ENCODE results near the gene DSCAM. TPM values are rescaled to one million over a fixed set of nuclear protein-coding genes. Genes with fewer than 3 reads are reported as not detected.

DSCAM gene
- total RNA-seq, 4 donors from 2014 or later, result under 0.01 to 0.44 TPM; not detected in 2

DNA sequence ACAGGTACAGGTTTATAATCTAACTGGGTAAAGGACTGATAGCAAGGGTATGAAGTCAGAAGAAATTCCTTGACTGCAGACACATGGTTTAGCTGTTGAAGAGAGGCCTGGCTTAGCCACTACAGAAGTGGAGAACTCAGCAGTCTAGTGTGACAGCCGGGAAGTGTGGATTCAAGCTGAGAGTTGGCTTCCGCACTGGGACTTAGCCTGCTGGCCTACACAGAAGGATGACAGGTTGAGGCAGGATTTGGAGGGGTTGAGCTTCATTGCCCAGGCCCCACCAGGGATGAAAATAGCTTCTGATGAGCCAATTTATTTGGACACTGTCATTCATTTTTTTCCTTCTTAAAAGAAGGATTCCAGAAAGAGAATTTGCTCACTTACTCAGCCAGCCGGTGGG, 695.3 kb downstream of the DSCAM start:
- TF ChIP-seq, protein P1, sequence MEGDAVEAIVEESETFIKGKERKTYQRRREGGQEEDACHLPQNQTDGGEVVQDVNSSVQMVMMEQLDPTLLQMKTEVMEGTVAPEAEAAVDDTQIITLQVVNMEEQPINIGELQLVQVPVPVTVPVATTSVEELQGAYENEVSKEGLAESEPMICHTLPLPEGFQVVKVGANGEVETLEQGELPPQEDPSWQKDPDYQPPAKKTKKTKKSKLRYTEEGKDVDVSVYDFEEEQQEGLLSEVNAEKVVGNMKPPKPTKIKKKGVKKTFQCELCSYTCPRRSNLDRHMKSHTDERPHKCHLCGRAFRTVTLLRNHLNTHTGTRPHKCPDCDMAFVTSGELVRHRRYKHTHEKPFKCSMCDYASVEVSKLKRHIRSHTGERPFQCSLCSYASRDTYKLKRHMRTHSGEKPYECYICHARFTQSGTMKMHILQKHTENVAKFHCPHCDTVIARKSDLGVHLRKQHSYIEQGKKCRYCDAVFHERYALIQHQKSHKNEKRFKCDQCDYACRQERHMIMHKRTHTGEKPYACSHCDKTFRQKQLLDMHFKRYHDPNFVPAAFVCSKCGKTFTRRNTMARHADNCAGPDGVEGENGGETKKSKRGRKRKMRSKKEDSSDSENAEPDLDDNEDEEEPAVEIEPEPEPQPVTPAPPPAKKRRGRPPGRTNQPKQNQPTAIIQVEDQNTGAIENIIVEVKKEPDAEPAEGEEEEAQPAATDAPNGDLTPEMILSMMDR (IDR thresholded peaks at IDR 0.05), result no peak
- TF ChIP-seq POLR2A (IDR thresholded peaks at IDR 0.05) (no peak), EP300 (IDR thresholded peaks at IDR 0.05) (no peak)
- Histone ChIP-seq H3K36me3 (no peaks in the 10 kb centered on the region), H3K4me3 (no peak overlapping the region)

GRCh38 chr21:40146216-40146837, 700.6 kb downstream of the DSCAM start:
- H3K27me3 ChIP-seq, result no peaks in the 10 kb centered on the region
- DNase-seq (ENCODE audit: low spot score in 2 of 2), result no peak
- 56 to 59% methylated on average over 10 of the region's 10 CpGs for WGBS, 2 donors
- H3K9me3 ChIP-seq, result no peaks in the 10 kb centered on the region
- H3K27ac ChIP-seq, result no peak overlapping the region
- H3K4me3 ChIP-seq, result no peak overlapping the region
- no peak for TF ChIP-seq EP300 (IDR thresholded peaks at IDR 0.05)
- TF ChIP-seq, protein P1 (IDR thresholded peaks at IDR 0.05), result no peak
- no peak for TF ChIP-seq POLR2A (IDR thresholded peaks at IDR 0.05)
- no peaks in the 10 kb centered on the region for H3K4me1 ChIP-seq
- no peaks in the 10 kb centered on the region for H3K36me3 ChIP-seq

More for the DNA sequence above, 695.3 kb downstream of the DSCAM start:
- DNase-seq (ENCODE audit: low spot score in 2 of 2), result no peak
- Histone ChIP-seq H3K27me3 (no peaks in the 10 kb centered on the region), H3K4me1 (peaks cover 0 to 4% (median 0%) of the 10 kb centered on the region in 4 donors), H3K27ac (no peak overlapping the region), H3K9me3 (no peaks in the 10 kb centered on the region)
- WGBS, 2 donors, result 89 to 92% methylated on average over 3 of the region's 3 CpGs

DNA sequence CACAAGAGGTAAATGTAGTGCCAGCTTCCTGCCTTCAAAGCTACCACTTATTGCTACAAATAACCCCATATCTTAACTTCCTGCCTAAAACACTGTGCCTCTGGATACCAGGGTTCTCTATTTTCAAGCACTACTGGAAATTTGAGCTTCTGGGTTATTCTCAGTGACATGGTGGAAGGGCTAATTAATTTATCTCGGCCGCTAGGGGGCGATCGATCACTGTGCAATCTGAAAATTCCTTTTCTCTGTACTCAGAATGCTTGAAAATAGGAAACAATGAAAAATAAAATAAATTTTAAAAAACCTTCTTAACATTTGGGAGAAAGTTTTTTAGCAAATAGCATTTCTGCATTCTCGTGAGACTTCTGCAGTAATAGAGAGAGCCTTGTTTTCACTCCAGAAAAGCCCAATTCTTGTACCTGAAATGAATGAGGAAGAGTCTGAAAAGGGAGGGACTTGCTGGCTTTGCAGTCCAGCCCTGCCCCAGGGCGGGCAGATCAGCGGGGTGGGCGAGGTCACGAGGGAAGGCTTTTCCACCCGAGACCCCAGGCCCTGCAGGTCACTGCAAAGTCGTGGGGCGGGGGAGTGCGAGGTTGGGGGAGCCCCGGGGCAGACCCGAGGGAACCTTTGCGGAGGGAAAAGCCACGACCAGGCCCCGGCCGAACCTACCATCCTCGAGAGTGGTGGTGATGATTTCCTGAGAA, 703.0 kb downstream of the DSCAM start:
- Histone ChIP-seq H3K9me3 (no peaks in the 10 kb centered on the region), H3K27me3 (no peaks in the 10 kb centered on the region), H3K4me1 (no peaks in the 10 kb centered on the region), H3K4me3 (no peak overlapping the region), H3K27ac (no peak overlapping the region), H3K36me3 (no peaks in the 10 kb centered on the region)
- TF ChIP-seq, protein P1 (IDR thresholded peaks at IDR 0.05), result peak; percentile 49 to 79 (median 66)
- TF ChIP-seq EP300 (IDR thresholded peaks at IDR 0.05) (no peak), POLR2A (IDR thresholded peaks at IDR 0.05) (no peak)
- WGBS, 2 donors, result 18 to 28% methylated on average over 15 to 20 of the region's 20 CpGs
- DNase-seq (ENCODE audit: low spot score in 2 of 2), result peak; percentile 53 to 69

DNA sequence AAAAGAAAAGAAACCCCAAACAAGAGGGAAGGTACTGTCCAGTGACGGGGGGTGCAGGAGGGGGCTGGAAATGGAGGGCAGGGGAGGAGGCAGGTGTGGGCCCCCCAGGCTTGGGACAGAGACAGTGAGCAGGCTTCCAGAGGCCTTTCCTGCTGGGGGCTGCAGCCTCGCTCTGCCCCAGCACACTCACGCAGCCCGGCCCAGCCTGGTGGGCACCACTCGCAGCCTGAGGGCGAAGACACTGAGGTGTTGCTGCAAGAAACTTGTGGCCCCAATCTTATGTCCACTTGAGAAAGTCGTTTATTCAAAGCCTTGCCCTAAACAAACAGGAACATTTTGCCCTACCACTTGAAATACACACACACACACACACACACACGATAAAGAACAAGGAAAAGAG, 705.3 kb downstream of the DSCAM start:
- TF ChIP-seq POLR2A (IDR thresholded peaks at IDR 0.05) (no peak), EP300 (IDR thresholded peaks at IDR 0.05) (no peak)
- TF ChIP-seq, protein P1 (IDR thresholded peaks at IDR 0.05), result no peak
- Histone ChIP-seq H3K36me3 (no peaks in the 10 kb centered on the region), H3K27me3 (no peaks in the 10 kb centered on the region), H3K4me3 (no peak overlapping the region), H3K27ac (no peak overlapping the region), H3K4me1 (no peaks in the 10 kb centered on the region), H3K9me3 (no peaks in the 10 kb centered on the region)
- WGBS, 2 donors, result 63 to 64% methylated on average over 8 of the region's 8 CpGs
- no peak for DNase-seq (ENCODE audit: low spot score in 2 of 2)

GRCh38 chr21:40140675-40141074, 706.3 kb downstream of the DSCAM start:
- Histone ChIP-seq H3K4me1 (no peaks in the 10 kb centered on the region), H3K36me3 (no peaks in the 10 kb centered on the region), H3K27ac (no peak overlapping the region), H3K27me3 (no peaks in the 10 kb centered on the region), H3K4me3 (no peak overlapping the region), H3K9me3 (no peaks in the 10 kb centered on the region)
- TF ChIP-seq EP300 (IDR thresholded peaks at IDR 0.05), result no peak
- no peak for TF ChIP-seq POLR2A (IDR thresholded peaks at IDR 0.05)
- TF ChIP-seq, protein P1 (IDR thresholded peaks at IDR 0.05), result no peak
- WGBS, 2 donors, result 78 to 82% methylated on average over 2 to 3 of the region's 3 CpGs
- no peak for DNase-seq (ENCODE audit: low spot score in 2 of 2)
